SH-SY5Y (cell line): Measurements from ENCODE around the gene SP100.

Source experiments
- GATA2 ChIP-seq: IDR thresholded peaks from 2 replicates; pipeline ENCODE4 v1.6.1; 2011; ENCODE audit warnings: mild to moderate bottlenecking, low read depth, low read length
- GATA3 ChIP-seq: IDR thresholded peaks from 2 replicates; pipeline ENCODE4 v1.6.1; 2011; ENCODE audit warnings: low read depth, mild to moderate bottlenecking, low read length, moderate library complexity

DNA sequence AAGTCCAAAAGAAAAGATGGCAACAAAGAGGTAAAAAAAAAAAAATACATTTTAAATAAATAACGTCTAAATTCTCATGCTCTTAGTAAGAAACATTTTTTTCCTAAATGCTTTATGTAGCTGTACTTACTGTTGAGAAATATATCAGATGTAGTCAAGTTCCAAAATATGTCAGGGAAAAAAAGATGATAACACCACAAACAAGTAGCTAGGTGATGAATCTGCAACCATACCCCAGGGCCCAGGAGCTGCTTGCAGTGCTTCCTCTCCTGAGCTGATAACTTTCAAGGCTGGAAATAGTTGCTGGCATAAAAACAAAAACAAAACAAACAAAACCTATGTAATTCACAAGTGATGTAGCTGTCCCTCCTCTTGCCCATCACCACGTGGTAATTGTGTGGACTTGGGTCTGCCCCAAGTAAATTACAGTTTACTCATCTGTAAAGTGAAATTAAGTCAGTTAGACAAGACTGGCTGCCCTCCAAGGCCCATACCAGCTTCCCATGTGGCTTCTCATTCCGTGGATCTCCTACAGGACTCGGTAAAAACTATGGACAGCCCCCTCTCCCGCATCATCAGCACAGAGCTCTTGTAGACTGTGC is 82.6 kb downstream of the SP100 start:
- TF ChIP-seq GATA2, result no peak
- TF ChIP-seq GATA3, result no peak
